ENCODE data around the gene ANKRD30B. TPM values are rescaled to one million over a fixed set of nuclear protein-coding genes. Genes with fewer than 3 reads are reported as not detected.
A peak's percentile ranks its signal among the peaks of the same experiment; 100 is the strongest.
"Not testable (repeated sequence)": the region's sequence is repeated elsewhere in the genome, so short reads cannot be mapped to it uniquely, and the experiment has no call there.

The ANKRD30B gene
- total RNA-seq, 1 donor from 2014 or later: not detected

GRCh38 chr18:14748496-14748895 is 524 bp downstream of the ANKRD30B start:
- FAIRE-seq: no peak
- no peak for DNase-seq (ENCODE audit: low read depth)
- Histone ChIP-seq H3K4me3 (ENCODE audit: low read depth, low read length) (no peak overlapping the region), H3K36me3 (ENCODE audit: control insufficient read depth, insufficient read depth, low read length) (no peaks in the 10 kb centered on the region), H3K27me3 (ENCODE audit: control insufficient read depth, insufficient read depth, low read length) (no peaks in the 10 kb centered on the region)
- TF ChIP-seq CTCF (IDR thresholded peaks at IDR 0.05; ENCODE audit: insufficient read depth, low read length, severe bottlenecking): no peak

- not testable (repeated sequence) for H3K36me3 ChIP-seq (ENCODE audit: control insufficient read depth, insufficient read depth, low read length); H3K4me3 ChIP-seq (ENCODE audit: low read depth, low read length); FAIRE-seq; H3K27me3 ChIP-seq (ENCODE audit: control insufficient read depth, insufficient read depth, low read length); DNase-seq (ENCODE audit: low read depth)
These were observed 15.6 kb downstream of the ANKRD30B start for GRCh38 chr18:14763566-14763965.

DNA sequence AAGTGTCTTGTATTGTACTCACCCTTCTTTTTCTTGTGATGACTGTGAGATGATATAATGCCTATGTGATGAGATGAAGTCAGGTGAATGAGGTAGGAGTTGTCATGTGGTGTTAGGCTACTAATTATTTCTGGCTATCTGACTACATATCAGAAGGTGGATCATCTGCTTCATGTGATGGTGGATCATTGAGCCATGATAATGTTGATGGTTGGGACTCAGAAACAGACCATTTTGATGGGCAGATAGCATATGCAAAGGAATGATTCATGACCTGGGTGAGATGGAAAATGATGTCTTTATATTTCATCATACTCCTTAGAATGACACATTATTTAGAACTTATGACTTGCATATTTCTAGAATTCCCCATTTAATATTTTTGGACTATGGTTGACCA is 19.5 kb downstream of the ANKRD30B start:
- H3K4me3 ChIP-seq (ENCODE audit: low read depth, low read length): no peak overlapping the region
- DNase-seq (ENCODE audit: low read depth) (peak; percentile 6), FAIRE-seq (no peak)
- no peak for TF ChIP-seq CTCF (IDR thresholded peaks at IDR 0.05; ENCODE audit: insufficient read depth, low read length, severe bottlenecking)
- H3K27me3 ChIP-seq (ENCODE audit: control insufficient read depth, insufficient read depth, low read length): no peaks in the 10 kb centered on the region
- no peaks in the 10 kb centered on the region for H3K36me3 ChIP-seq (ENCODE audit: control insufficient read depth, insufficient read depth, low read length)

GRCh38 chr18:14768241-14768640 is 20.3 kb downstream of the ANKRD30B start:
- no peak for TF ChIP-seq CTCF (IDR thresholded peaks at IDR 0.05; ENCODE audit: insufficient read depth, low read length, severe bottlenecking)
- FAIRE-seq: no peak
- Histone ChIP-seq H3K36me3 (ENCODE audit: control insufficient read depth, insufficient read depth, low read length) (no peaks in the 10 kb centered on the region), H3K27me3 (ENCODE audit: control insufficient read depth, insufficient read depth, low read length) (no peaks in the 10 kb centered on the region), H3K4me3 (ENCODE audit: low read depth, low read length) (no peak overlapping the region)
- no peak for DNase-seq (ENCODE audit: low read depth)

GRCh38 chr18:14769381-14769780 is 21.4 kb downstream of the ANKRD30B start:
- no peak for DNase-seq (ENCODE audit: low read depth)
- Histone ChIP-seq H3K4me3 (ENCODE audit: low read depth, low read length) (no peak overlapping the region), H3K27me3 (ENCODE audit: control insufficient read depth, insufficient read depth, low read length) (no peaks in the 10 kb centered on the region), H3K36me3 (ENCODE audit: control insufficient read depth, insufficient read depth, low read length) (no peaks in the 10 kb centered on the region)
- TF ChIP-seq CTCF (IDR thresholded peaks at IDR 0.05; ENCODE audit: insufficient read depth, low read length, severe bottlenecking): no peak
- no peak for FAIRE-seq

DNA sequence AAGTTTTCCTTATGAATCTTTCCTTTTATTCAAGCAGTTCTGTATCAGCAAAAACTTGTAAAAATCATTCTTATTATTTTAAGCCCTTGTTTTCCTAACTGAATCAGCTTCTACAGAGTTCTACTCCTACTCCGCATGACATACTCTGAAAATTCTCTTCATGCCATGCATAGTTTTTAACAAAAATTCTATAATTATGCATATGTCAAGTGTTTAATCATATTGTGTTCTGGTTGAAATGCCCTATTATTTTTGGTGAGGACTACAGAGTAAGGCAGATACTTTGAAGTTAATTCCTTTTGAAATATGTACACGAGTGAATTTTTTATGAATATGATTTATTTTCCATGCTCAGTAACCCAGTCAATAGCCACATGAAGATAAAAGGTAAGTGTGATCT is 28.8 kb downstream of the ANKRD30B start:
- no peak for FAIRE-seq
- DNase-seq (ENCODE audit: low read depth): no peak
- no peak for TF ChIP-seq CTCF (IDR thresholded peaks at IDR 0.05; ENCODE audit: insufficient read depth, low read length, severe bottlenecking)

More for the DNA sequence above, 28.8 kb downstream of the ANKRD30B start:
- Histone ChIP-seq H3K27me3 (ENCODE audit: control insufficient read depth, insufficient read depth, low read length) (no peaks in the 10 kb centered on the region), H3K36me3 (ENCODE audit: control insufficient read depth, insufficient read depth, low read length) (no peaks in the 10 kb centered on the region), H3K4me3 (ENCODE audit: low read depth, low read length) (no peak overlapping the region)
